Skeletal muscle tissue (tissue), 4 donors: ENCODE data around the gene FXYD7. TPM values are rescaled to one million over a fixed set of nuclear protein-coding genes. Genes with fewer than 3 reads are reported as not detected.
A peak's percentile ranks its signal among the peaks of the same experiment; 100 is the strongest.

Source experiments
- H3K27ac ChIP-seq: one replicate; pipeline ENCODE4 v1.7.0; 2013; ENCODE audit warnings: mild to moderate bottlenecking, low read depth, low read length, inconsistent platforms
- H3K27me3 ChIP-seq, 3 donors: one replicate each; pipeline ENCODE4 v1.7.0; 2013; ENCODE audit warnings: low read length in 3 of 3; ENCODE audit not compliant: control insufficient read depth in 3 of 3, insufficient read depth in 3 of 3
- H3K36me3 ChIP-seq, 3 donors: one replicate each; pipeline ENCODE4 v1.7.0; 2013; ENCODE audit warnings: low read length in 3 of 3; ENCODE audit not compliant: control insufficient read depth in 3 of 3, insufficient read depth in 3 of 3
- H3K4me1 ChIP-seq, 3 donors: one replicate each; pipeline ENCODE4 v1.7.0; 2013; ENCODE audit warnings: low read length in 3 of 3, mild to moderate bottlenecking in 3 of 3; ENCODE audit not compliant: control insufficient read depth in 3 of 3, insufficient read depth in 3 of 3
- H3K4me3 ChIP-seq, 3 donors: one replicate each; pipeline ENCODE4 v1.7.0; 2013; ENCODE audit warnings: low read length in 3 of 3
- H3K9ac ChIP-seq, 3 donors: one replicate each; pipeline ENCODE4 v1.7.0; 2013; ENCODE audit warnings: low read length in 3 of 3, mild to moderate bottlenecking in 3 of 3, moderate library complexity in 2 of 3, low read depth in 1 of 3
- H3K9me3 ChIP-seq, 3 donors: one replicate each; pipeline ENCODE4 v1.7.0; 2013; ENCODE audit warnings: low read length in 3 of 3; ENCODE audit not compliant: control insufficient read depth in 3 of 3
- total RNA-seq: library from RNA; depleted of rRNA; stranded (reverse); fragments of >200 nt; gene quantifications from one replicate; pipeline ENCODE4 v1.2.3, GENCODE V29; 2014
- donor health status: Osteomylitis.

Gene FXYD7
- total RNA-seq, 1 donor from 2014 or later, result 0.52 TPM

DNA sequence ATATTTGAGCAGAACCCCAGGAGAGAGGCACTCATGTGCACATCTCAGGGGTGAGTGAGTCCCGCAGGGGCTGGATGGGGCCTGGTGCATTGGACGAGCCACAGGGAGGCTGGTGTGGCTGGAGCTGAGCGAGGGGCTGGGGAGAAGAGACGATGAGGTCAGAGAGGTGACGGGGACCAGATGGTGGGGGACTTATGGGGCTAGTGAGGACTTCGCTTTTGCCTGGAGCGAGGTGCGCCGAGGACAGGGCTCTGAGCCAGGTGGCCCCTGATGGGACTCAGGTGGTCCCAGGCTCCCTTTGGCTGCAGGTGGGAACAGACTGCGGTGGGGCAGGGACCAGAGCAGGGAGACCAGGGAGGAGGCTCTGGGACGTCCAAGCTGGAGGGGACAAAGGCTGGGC lies 34.3 kb upstream of the FXYD7 start:
- peaks cover 0 to 18% (median 9%) of the 10 kb centered on the region in 3 donors for H3K4me1 ChIP-seq
- H3K9me3 ChIP-seq, result no peaks in the 10 kb centered on the region

DNA sequence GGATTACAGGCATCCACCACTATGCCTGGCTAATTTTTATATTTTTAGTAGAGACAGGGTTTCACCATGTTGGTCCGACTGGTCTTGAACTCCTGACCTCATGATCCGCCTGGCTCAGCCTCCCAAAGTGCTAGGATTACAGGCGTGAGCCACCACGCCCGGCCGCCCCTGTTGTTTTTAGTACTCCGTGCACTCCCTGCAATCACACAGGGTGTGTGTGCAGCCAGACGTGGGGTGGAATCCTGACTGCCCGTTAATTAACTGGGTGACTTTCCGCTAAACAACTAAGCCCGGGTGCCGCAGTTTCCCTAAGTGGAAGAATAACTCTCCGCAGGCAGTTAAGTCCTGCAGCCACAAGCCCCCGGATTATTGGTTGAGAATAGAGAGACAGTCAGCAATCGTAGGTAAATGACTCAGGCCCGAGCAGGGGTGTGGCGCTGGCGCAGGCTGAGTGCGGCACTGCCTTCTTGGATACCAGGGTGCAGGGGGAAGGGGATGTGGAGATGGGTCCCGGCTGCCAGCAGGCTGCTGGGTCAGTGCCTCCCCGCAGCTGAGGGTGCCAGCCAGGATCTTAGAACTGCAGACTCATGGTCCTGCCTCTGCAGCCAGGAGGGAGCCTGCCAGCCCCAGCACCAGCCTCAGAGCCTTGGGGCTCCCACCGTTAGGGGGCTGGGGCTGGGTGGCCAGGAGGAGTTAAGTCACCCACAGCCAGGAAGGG lies 33.5 kb upstream of the FXYD7 start:
- Histone ChIP-seq H3K4me3 (no peak overlapping the region), H3K9ac (peak overlapping the region in 1 of 3 donors; percentile 30), H3K9me3 (no peaks in the 10 kb centered on the region), H3K27me3 (no peaks in the 10 kb centered on the region), H3K36me3 (no peaks in the 10 kb centered on the region), H3K27ac (peak overlapping the region; percentile 1), H3K4me1 (peaks cover 0 to 22% (median 11%) of the 10 kb centered on the region in 3 donors)

More for the DNA sequence above, 34.3 kb upstream of the FXYD7 start:
- Histone ChIP-seq H3K9ac (no peak overlapping the region), H3K4me3 (no peak overlapping the region), H3K27ac (no peak overlapping the region), H3K27me3 (no peaks in the 10 kb centered on the region), H3K36me3 (no peaks in the 10 kb centered on the region)

GRCh38 chr19:35110974-35111373 lies 32.1 kb upstream of the FXYD7 start:
- Histone ChIP-seq H3K27me3 (no peaks in the 10 kb centered on the region), H3K36me3 (no peaks in the 10 kb centered on the region), H3K27ac (no peak overlapping the region), H3K9me3 (no peaks in the 10 kb centered on the region), H3K4me3 (no peak overlapping the region), H3K4me1 (peaks cover 6 to 28% (median 19%) of the 10 kb centered on the region in 3 donors), H3K9ac (no peak overlapping the region)

GRCh38 chr19:35112995-35113688 lies 29.9 kb upstream of the FXYD7 start:
- Histone ChIP-seq H3K27ac (no peak overlapping the region), H3K27me3 (no peaks in the 10 kb centered on the region), H3K9me3 (no peaks in the 10 kb centered on the region), H3K4me1 (peaks cover 6 to 19% (median 15%) of the 10 kb centered on the region in 3 donors), H3K36me3 (no peaks in the 10 kb centered on the region), H3K9ac (no peak overlapping the region), H3K4me3 (no peak overlapping the region)

DNA sequence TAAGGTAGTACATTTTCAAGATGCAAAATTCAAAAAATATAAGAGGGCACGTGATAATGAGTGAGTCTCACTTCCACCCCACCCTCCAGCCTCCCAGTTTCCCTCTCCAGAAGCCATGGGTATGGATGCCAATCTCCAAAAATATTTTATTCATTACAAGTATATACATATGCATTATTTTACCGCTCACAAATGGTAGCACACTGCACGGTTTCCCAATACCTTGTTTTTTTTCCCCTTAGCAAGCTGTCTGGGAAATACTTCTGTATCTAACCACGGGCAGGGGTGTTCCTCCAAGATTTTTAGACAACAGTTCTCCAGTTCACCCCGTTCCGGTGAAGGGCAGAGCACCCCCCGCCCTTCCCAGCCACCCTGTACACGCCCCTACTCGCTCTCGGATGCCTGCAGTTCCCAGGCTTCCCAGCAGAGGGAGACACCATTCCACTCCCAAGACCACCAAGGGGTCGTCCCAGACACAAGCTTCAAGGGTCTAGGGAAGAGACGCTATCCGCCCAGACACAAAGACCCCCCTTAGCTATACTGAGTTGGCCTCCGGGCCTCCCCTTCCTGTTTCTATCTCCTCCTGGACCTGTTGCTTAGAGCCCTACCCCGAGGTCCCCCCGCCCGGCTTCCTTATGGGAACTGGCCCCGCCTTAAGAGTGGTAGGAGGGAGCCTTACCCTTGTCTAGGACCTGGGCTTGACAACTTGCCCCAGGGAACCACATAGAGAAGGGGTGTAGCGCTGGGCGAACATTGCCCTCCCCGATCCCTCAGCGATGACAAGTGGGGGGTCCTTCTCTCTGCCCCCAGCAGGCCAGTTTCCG lies 28.5 kb upstream of the FXYD7 start:
- Histone ChIP-seq H3K27me3 (no peaks in the 10 kb centered on the region), H3K27ac (peak overlapping the region; percentile 28), H3K4me1 (peaks cover 6 to 25% (median 15%) of the 10 kb centered on the region in 3 donors), H3K4me3 (peak overlapping the region; percentile 47 to 76 (median 55)), H3K36me3 (no peaks in the 10 kb centered on the region), H3K9ac (peak overlapping the region; percentile 43 to 76 (median 60)), H3K9me3 (no peaks in the 10 kb centered on the region)

DNA sequence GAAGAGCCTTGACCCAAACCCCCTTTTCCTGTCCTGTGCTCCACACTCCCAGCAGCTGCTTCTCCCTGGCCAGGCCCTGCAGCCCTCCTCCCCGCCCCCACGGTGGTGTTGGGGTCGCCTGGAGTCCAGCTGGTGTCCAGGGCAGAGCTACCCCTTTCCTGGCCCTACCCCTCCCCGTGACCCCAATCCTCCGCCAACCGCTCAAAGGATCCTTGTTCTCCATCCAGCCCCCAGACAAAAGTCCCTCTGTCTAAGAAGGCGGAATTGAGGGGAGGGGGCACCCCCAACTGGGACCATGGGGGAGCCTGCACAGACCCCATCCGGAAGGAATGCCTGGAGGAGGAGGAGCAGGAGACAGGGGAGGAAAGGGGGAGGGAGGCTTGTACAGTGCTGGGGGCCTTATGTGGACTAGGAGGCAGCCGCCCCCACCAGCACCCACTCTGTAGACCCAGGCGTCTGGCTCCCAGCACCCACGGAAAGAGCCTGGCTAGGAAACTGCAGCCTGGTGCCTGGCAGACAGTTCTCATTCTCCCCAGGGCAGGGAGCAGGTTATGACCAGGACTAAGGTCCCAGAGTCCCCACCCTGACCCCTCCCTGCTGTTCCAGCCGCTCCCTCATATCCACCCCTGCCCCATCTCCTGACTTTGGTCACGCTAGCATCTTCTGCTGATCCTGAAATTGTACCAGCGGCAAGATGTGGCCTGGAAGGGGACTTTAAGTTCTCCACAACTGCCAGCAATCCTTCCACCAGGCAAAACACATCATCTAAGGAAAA lies 27.7 kb upstream of the FXYD7 start, which contains the start of gene FXYD3:
Gene FXYD3, plus strand, starts transcription at position 647 of the 775 bp plus-strand sequence. CDS start 3,554 bp downstream, outside the sequence.
- Histone ChIP-seq H3K27ac (peak within 1 kb of the TSS; percentile 28), H3K27me3 (no peaks in the 10 kb centered on the region), H3K9me3 (no peaks in the 10 kb centered on the region), H3K4me1 (peaks cover 6 to 21% (median 12%) of the 10 kb centered on the region in 3 donors), H3K9ac (peak within 1 kb of the TSS; percentile 43 to 76 (median 60)), H3K36me3 (no peaks in the 10 kb centered on the region), H3K4me3 (peak within 1 kb of the TSS; percentile 47 to 76 (median 55))

DNA sequence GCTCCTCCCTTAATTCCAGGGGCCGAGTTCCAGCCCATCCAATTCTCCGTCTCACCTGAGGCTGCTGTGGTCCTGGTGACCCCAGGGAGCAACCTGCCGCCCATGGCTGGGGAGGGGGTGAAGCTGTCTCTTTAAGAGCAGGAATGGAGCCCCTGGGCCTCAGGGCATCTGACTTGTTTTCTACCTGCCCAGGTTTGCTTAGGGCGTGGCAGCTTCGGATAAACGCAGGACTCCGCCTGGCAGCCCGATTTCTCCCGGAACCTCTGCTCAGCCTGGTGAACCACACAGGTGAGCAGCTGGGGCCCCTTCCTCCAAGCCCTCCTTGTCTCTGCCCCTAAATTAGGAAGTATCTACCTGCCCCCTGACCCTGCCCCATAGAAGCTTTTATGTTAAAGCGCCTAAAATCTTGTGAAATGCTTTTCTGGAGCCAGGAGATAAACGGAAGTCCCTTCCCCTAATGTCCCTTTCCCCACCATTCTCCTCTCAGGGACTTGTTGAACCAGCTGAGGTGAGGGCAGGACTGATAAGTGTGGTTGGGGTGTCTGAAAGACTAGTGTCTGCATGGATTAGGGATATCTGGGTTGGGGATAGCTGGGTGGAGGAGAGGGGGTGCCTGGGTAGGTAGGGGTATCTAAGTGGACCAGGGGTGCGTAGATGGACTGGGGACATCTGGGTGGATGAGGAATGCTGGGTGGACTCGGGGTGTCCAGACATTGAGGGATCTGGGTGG lies 26.8 kb upstream of the FXYD7 start:
- Histone ChIP-seq H3K9me3 (no peaks in the 10 kb centered on the region), H3K4me3 (no peak overlapping the region)

DNA sequence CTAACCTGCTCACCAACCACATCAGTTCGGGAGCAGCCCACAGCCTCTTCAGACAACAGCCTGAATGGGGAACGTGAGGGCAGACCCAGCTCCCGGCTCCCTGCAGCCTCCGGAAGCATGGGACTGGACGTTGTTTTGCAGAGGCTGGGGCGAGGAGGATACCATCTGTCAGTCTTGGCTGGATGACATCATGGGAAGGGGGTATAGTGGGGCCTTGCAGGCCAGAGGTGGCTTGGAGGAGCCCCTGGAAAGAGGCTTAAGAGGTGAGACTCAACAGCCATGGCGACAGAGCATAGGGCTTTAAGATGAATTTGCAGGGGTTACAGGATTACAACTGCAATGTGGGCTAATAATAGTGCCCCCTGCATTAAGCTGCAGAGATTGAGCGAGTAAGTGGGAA lies 25.9 kb upstream of the FXYD7 start:
- Histone ChIP-seq H3K27ac (no peak overlapping the region), H3K4me1 (peaks cover 13 to 27% (median 16%) of the 10 kb centered on the region in 3 donors), H3K9me3 (no peaks in the 10 kb centered on the region), H3K9ac (no peak overlapping the region), H3K36me3 (no peaks in the 10 kb centered on the region), H3K4me3 (no peak overlapping the region), H3K27me3 (no peaks in the 10 kb centered on the region)

More for the DNA sequence above, 26.8 kb upstream of the FXYD7 start:
- Histone ChIP-seq H3K36me3 (no peaks in the 10 kb centered on the region), H3K27ac (no peak overlapping the region), H3K9ac (no peak overlapping the region), H3K27me3 (no peaks in the 10 kb centered on the region), H3K4me1 (peaks cover 11 to 21% (median 16%) of the 10 kb centered on the region in 3 donors)

DNA sequence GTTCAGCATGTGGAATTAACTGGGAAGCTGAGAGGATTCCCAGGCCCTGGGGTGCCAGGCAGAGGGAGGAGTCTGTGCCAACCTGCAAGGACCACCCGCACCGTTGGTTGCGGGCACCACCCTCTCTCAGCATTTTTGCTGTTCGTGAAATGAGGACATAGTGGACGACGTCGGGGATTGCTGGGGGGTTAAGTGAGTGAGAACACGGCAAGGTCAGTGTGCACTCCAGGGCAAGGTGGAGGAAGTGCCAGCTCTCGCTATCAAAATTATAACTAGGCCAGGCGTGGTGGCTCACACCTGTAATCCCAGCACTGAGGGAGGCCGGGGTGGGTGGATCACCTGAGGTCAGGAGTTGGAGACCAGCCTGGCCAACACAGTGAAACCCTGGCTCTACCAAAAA lies 25.3 kb upstream of the FXYD7 start:
- Histone ChIP-seq H3K4me3 (no peak overlapping the region), H3K4me1 (peaks cover 14 to 31% (median 19%) of the 10 kb centered on the region in 3 donors), H3K27me3 (no peaks in the 10 kb centered on the region), H3K9ac (no peak overlapping the region), H3K36me3 (no peaks in the 10 kb centered on the region), H3K9me3 (no peaks in the 10 kb centered on the region), H3K27ac (no peak overlapping the region)
